T-cell (primary cell): ENCODE data around the gene NUCB2. TPM values are rescaled to one million over a fixed set of nuclear protein-coding genes. Genes with fewer than 3 reads are reported as not detected.

Experiments
- ATAC-seq, 4 experiments: fragments of 200-7000 bp in 3 of 4; fragments of 150-1000 bp in 1 of 4; cut with Tn5 transposase; replicated peaks in 1 of 4; 1 replicate in 3 of 4; 2 replicates in 1 of 4; pipeline ENCODE4 v1.10.0; 2021; ENCODE audit warnings: moderate library complexity in 3 of 4, mild to moderate bottlenecking in 2 of 4, moderate number of reproducible peaks in 1 of 4
- CTCF ChIA-PET, 2 donors: fragments of 300-600 bp; sonication (Branson Sonifier 250); formaldehyde crosslinking; loops; one replicate each; lab custom pipeline; 2022; ENCODE audit warnings: antibody characterized with exemption in 2 of 2; lab: Charles Lee
- POLR2A ChIA-PET, 2 donors: fragments of 300-600 bp; sonication (Branson Sonifier 250); formaldehyde crosslinking; loops; one replicate each; lab custom pipeline; 2022; ENCODE audit warnings: antibody characterized with exemption in 2 of 2; lab: Charles Lee
- DNase-seq, 35 experiments: peaks; one replicate each; pipeline versions ENCODE4 v3.0.0 to v3.0.0-alpha.2; 2013 to 2023
- H3K27ac ChIP-seq: one replicate; pipeline ENCODE4 v1.5.1; 2013; ENCODE audit warnings: low read length
- H3K27me3 ChIP-seq, 2 experiments: replicated peaks in 1 of 2; 1 replicate in 1 of 2; 2 replicates in 1 of 2; pipeline versions ENCODE4 v1.6.1 to v1.7.0; 2013; ENCODE audit warnings: low read length in 1 of 2, mixed read lengths in 1 of 2; ENCODE audit not compliant: control insufficient read depth in 2 of 2, insufficient read depth in 2 of 2; ENCODE audit errors: extremely low read depth in 1 of 2
- H3K36me3 ChIP-seq, 2 donors: 1 replicate in 1 of 2; 2 replicates in 1 of 2; pipeline versions ENCODE4 v1.6.1 to v1.7.0; 2013; ENCODE audit warnings: low read length in 1 of 2; ENCODE audit not compliant: control insufficient read depth in 2 of 2, insufficient read depth in 1 of 2; ENCODE audit errors: extremely low read depth in 1 of 2
- H3K4me1 ChIP-seq, 2 experiments: 1 replicate in 1 of 2; 2 replicates in 1 of 2; pipeline versions ENCODE4 v1.6.1 to v1.7.0; 2013; ENCODE audit warnings: low read length in 2 of 2, mixed read lengths in 1 of 2; ENCODE audit not compliant: insufficient read depth in 2 of 2, control insufficient read depth in 1 of 2; ENCODE audit errors: extremely low read depth in 1 of 2
- H3K4me3 ChIP-seq, 2 donors: 1 replicate in 1 of 2; 2 replicates in 1 of 2; pipeline versions ENCODE4 v1.5.1 to v1.7.0; 2013; ENCODE audit warnings: mild to moderate bottlenecking in 2 of 2, low read length in 1 of 2, moderate library complexity in 1 of 2; ENCODE audit not compliant: control insufficient read depth in 1 of 2; ENCODE audit errors: extremely low read depth in 1 of 2
- H3K9me3 ChIP-seq: 2 replicates; pipeline ENCODE4 v1.7.0; 2013
- H3K27ac Mint-ChIP-seq, 2 donors: one replicate each; pipeline ENCODE4 v1.8.0; 2020 to 2021; ENCODE audit warnings: mild to moderate bottlenecking in 2 of 2, mixed read lengths in 2 of 2
- H3K27me3 Mint-ChIP-seq, 2 donors: one replicate each; pipeline ENCODE4 v1.8.0; 2021 to 2022; ENCODE audit warnings: mixed read lengths in 2 of 2
- H3K36me3 Mint-ChIP-seq: one replicate; pipeline ENCODE4 v1.8.0; 2021; ENCODE audit warnings: mixed read lengths
- H3K4me1 Mint-ChIP-seq, 3 donors: one replicate each; pipeline ENCODE4 v1.8.0; 2020 to 2022; ENCODE audit warnings: mixed read lengths in 3 of 3, mild to moderate bottlenecking in 1 of 3
- H3K4me3 Mint-ChIP-seq, 3 donors: one replicate each; pipeline ENCODE4 v1.8.0; 2020 to 2022; ENCODE audit warnings: mild to moderate bottlenecking in 3 of 3, mixed read lengths in 3 of 3, moderate library complexity in 3 of 3
- H3K9me3 Mint-ChIP-seq, 3 donors: one replicate each; pipeline ENCODE4 v1.8.0; 2020 to 2022; ENCODE audit warnings: mixed read lengths in 3 of 3
- WGBS: methylation state at CpG from one replicate; pipeline ENCODE4 v1.1.5; 2013; ENCODE audit warnings: missing lambda C conversion rate; ENCODE audit not compliant: insufficient coverage; 5-methylcytosine and 5-hydroxymethylcytosine counted together
- total RNA-seq, 35 experiments: library from RNA in 6 of 35; stranded (reverse) in 6 of 35; fragments of 120-200 nt in 1 of 35; gene quantifications; one replicate each; pipeline versions ENCODE4 v1.2.1 to v1.2.4 and lab custom pipeline; 2013 to 2026

NUCB2 gene
- total RNA-seq, 5 donors from 2014 or later (not counting 1 experiment from before 2014, with no cell fraction given): 43.6 to 119 (median 67.0) TPM

- 100% methylated on average over 2 of the region's 4 CpGs for WGBS
- H3K4me1 Mint-ChIP-seq: peaks cover 15 to 23% (median 16%) of the 10 kb centered on the region in 3 donors
- no peaks in the 10 kb centered on the region for H3K27me3 Mint-ChIP-seq
- no peak for ATAC-seq
- no peak for DNase-seq
- no peak overlapping the region for H3K4me3 Mint-ChIP-seq
- Histone ChIP-seq H3K36me3 (peaks cover 0 to 23% of the 10 kb centered on the region in 2 donors), H3K4me1 (peaks cover 3 to 8% of the 10 kb centered on the region in 2 experiments), H3K9me3 (no peaks in the 10 kb centered on the region), H3K27ac (no peak overlapping the region), H3K4me3 (no peak overlapping the region), H3K27me3 (no peaks in the 10 kb centered on the region)
- no peak overlapping the region for H3K27ac Mint-ChIP-seq
- H3K36me3 Mint-ChIP-seq: peaks cover 22% of the 10 kb centered on the region
- POLR2A ChIA-PET: interaction anchor here in 1 of 2 donors (1.3 kb wide), 1 partner anchor 17 kb away, joined by 3 read pairs; no protein-coding TSS in a partner anchor
- CTCF ChIA-PET: no interaction called here
- no peaks in the 10 kb centered on the region for H3K9me3 Mint-ChIP-seq
Measured at GRCh38 chr11:17300372-17300771, 23.8 kb downstream of the NUCB2 start.

- CTCF ChIA-PET: no interaction called here
- Histone ChIP-seq H3K36me3 (peaks cover 0 to 43% of the 10 kb centered on the region in 2 donors), H3K4me3 (no peak overlapping the region), H3K4me1 (no peaks in the 10 kb centered on the region), H3K9me3 (no peaks in the 10 kb centered on the region), H3K27me3 (no peaks in the 10 kb centered on the region), H3K27ac (no peak overlapping the region)
- POLR2A ChIA-PET: no interaction called here
- H3K27me3 Mint-ChIP-seq: no peaks in the 10 kb centered on the region
- no peak overlapping the region for H3K27ac Mint-ChIP-seq
- DNase-seq (no peak), ATAC-seq (no peak)
- H3K4me3 Mint-ChIP-seq: no peak overlapping the region
- H3K36me3 Mint-ChIP-seq: peaks cover 22% of the 10 kb centered on the region
- H3K4me1 Mint-ChIP-seq: no peaks in the 10 kb centered on the region
- no peaks in the 10 kb centered on the region for H3K9me3 Mint-ChIP-seq
- 95% methylated on average over 5 of the region's 8 CpGs for WGBS
Measured at GRCh38 chr11:17313349-17314231, 37.1 kb downstream of the NUCB2 start.

GRCh38 chr11:17314232-17314547, 37.7 kb downstream of the NUCB2 start:
- Mint-ChIP-seq H3K4me1 (no peaks in the 10 kb centered on the region), H3K36me3 (peaks cover 25% of the 10 kb centered on the region), H3K4me3 (no peak overlapping the region), H3K27me3 (no peaks in the 10 kb centered on the region), H3K27ac (no peak overlapping the region), H3K9me3 (no peaks in the 10 kb centered on the region)
- DNase-seq (no peak), ATAC-seq (no peak)
- no peak overlapping the region for H3K4me3 ChIP-seq
- WGBS: 92% methylated on average over 1 of the region's 1 CpG
- ChIA-PET POLR2A (no interaction called here), CTCF (no interaction called here)
- no peaks in the 10 kb centered on the region for H3K9me3 ChIP-seq
- no peaks in the 10 kb centered on the region for H3K27me3 ChIP-seq
- H3K4me1 ChIP-seq: no peaks in the 10 kb centered on the region
- H3K27ac ChIP-seq: no peak overlapping the region
- peaks cover 0 to 44% of the 10 kb centered on the region in 2 donors for H3K36me3 ChIP-seq

- H3K9me3 ChIP-seq: no peaks in the 10 kb centered on the region
- peaks cover 0 to 3% (median 0%) of the 10 kb centered on the region in 3 donors for H3K9me3 Mint-ChIP-seq
- H3K36me3 ChIP-seq: peaks cover 0 to 43% of the 10 kb centered on the region in 2 donors
- no CpG with 5 or more reads among the region's 1 CpG for whole genome bisulfite sequencing
- ATAC-seq: no peak
- H3K27me3 Mint-ChIP-seq: no peaks in the 10 kb centered on the region
- no peak overlapping the region for H3K27ac Mint-ChIP-seq
- no peak overlapping the region for H3K4me3 ChIP-seq
- CTCF ChIA-PET: no interaction called here
- no peaks in the 10 kb centered on the region for H3K4me1 Mint-ChIP-seq
- POLR2A ChIA-PET: interaction anchor here in 1 of 2 donors (0.5 kb wide), 1 partner anchor 74 kb away, joined by 3 read pairs; no protein-coding TSS in a partner anchor
- no peak overlapping the region for H3K27ac ChIP-seq
- H3K36me3 Mint-ChIP-seq: peaks cover 23% of the 10 kb centered on the region
- no peaks in the 10 kb centered on the region for H3K27me3 ChIP-seq
- DNase-seq: no peak
- H3K4me3 Mint-ChIP-seq: no peak overlapping the region
- no peaks in the 10 kb centered on the region for H3K4me1 ChIP-seq
Measured at GRCh38 chr11:17314904-17315426, 38.4 kb downstream of the NUCB2 start.

- Histone ChIP-seq H3K27me3 (no peaks in the 10 kb centered on the region), H3K36me3 (peaks cover 8 to 40% of the 10 kb centered on the region in 2 donors), H3K4me3 (no peak overlapping the region), H3K27ac (no peak overlapping the region), H3K9me3 (no peaks in the 10 kb centered on the region), H3K4me1 (peaks cover 0 to 3% of the 10 kb centered on the region in 2 experiments)
- ChIA-PET POLR2A (interaction anchor here in 1 of 2 donors (0.6 kb wide), 1 partner anchor 42 kb away, joined by 7 read pairs; no protein-coding TSS in a partner anchor), CTCF (no interaction called here)
- H3K36me3 Mint-ChIP-seq: peaks cover 60% of the 10 kb centered on the region
- ATAC-seq (no peak), DNase-seq (no peak)
- H3K9me3 Mint-ChIP-seq: no peaks in the 10 kb centered on the region
- 95% methylated on average over 5 of the region's 5 CpGs for WGBS
- H3K27me3 Mint-ChIP-seq: no peaks in the 10 kb centered on the region
- no peak overlapping the region for H3K27ac Mint-ChIP-seq
- no peak overlapping the region for H3K4me3 Mint-ChIP-seq
- peaks cover 11 to 25% (median 17%) of the 10 kb centered on the region in 3 donors for H3K4me1 Mint-ChIP-seq
Measured at GRCh38 chr11:17328871-17329494, 52.4 kb downstream of the NUCB2 start.

- WGBS: no CpG with 5 or more reads among the region's 2 CpGs
- POLR2A ChIA-PET: interaction anchor here in 1 of 2 donors (0.7 kb wide), 1 partner anchor 42 kb away, joined by 3 read pairs; no protein-coding TSS in a partner anchor
- ATAC-seq (no peak), DNase-seq (no peak)
- Histone ChIP-seq H3K27ac (no peak overlapping the region), H3K27me3 (no peaks in the 10 kb centered on the region), H3K9me3 (no peaks in the 10 kb centered on the region), H3K36me3 (peaks cover 8 to 38% of the 10 kb centered on the region in 2 donors), H3K4me3 (no peak overlapping the region), H3K4me1 (peaks cover 0 to 6% of the 10 kb centered on the region in 2 experiments)
- no peak overlapping the region for H3K4me3 Mint-ChIP-seq
- H3K4me1 Mint-ChIP-seq: peaks cover 13 to 17% (median 15%) of the 10 kb centered on the region in 3 donors
- no peaks in the 10 kb centered on the region for H3K27me3 Mint-ChIP-seq
- peaks cover 50% of the 10 kb centered on the region for H3K36me3 Mint-ChIP-seq
- H3K27ac Mint-ChIP-seq: no peak overlapping the region
- CTCF ChIA-PET: interaction anchor here in 1 of 2 donors (0.7 kb wide), 1 partner anchor 23 kb away, joined by 4 read pairs; no protein-coding TSS in a partner anchor
- H3K9me3 Mint-ChIP-seq: no peaks in the 10 kb centered on the region
Measured at GRCh38 chr11:17331669-17332068, 55.1 kb downstream of the NUCB2 start.
